K562 (cell line): ENCODE measurements around the gene WIPF3. TPM values are rescaled to one million over a fixed set of nuclear protein-coding genes. Genes with fewer than 3 reads are reported as not detected.

Experiments
- ATAC-seq: fragments of 200-7000 bp; cut with Tn5 transposase; 3 replicates; pipeline ENCODE4 v1.9.1; 2020; ENCODE audit warnings: moderate library complexity
- BruUV-seq: library from RNA; stranded (reverse); fragments of 400-500 nt; replicated peaks from 2 replicates; lab custom pipeline; 2021; lab: Mats Ljungman, UMichigan
- CTCF ChIA-PET: fragments of 300-600 bp; formaldehyde crosslinking; extraction: SDS; loops from one replicate; lab custom pipeline; 2021; ENCODE audit warnings: low intra/inter-chr PET ratio; lab: Yijun Ruan, JAX
- POLR2A ChIA-PET: fragments of 300-600, 350-650 bp; sonication (Branson Sonifier 250); formaldehyde crosslinking; extraction: SDS; loops from one replicate; lab custom pipeline; 2021; ENCODE audit warnings: antibody characterized with exemption, inconsistent platforms; lab: Yijun Ruan, JAX
- DNase-seq, 4 experiments: peaks; one replicate each; pipeline versions ENCODE4 v3.0.0 to v3.0.0-alpha.2; 2011 to 2018; ENCODE audit warnings: low spot score in 3 of 4, mixed read lengths in 3 of 4; ENCODE audit errors: extremely low read depth in 1 of 4
- FAIRE-seq: peaks from 2 replicates; lab custom pipeline; 2011; peaks lifted over from hg19 to GRCh38; lab: Jason Lieb, UNC
- H2AFZ ChIP-seq: 2 replicates; pipeline ENCODE4 v1.6.0; 2011; ENCODE audit warnings: low read depth, low read length, control low read depth, inconsistent platforms
- H3K27ac ChIP-seq: fragments of 200-600 bp; 3 replicates; pipeline ENCODE4 v1.8.0; 2011; ENCODE audit warnings: low read depth, mild to moderate bottlenecking, control low read depth, inconsistent platforms, low read length, moderate library complexity, mixed read lengths; ENCODE audit errors: extremely low read depth
- H3K27me3 ChIP-seq, 2 experiments: fragments of 300-600 bp in 1 of 2; 2 replicates in 1 of 2; 3 replicates in 1 of 2; pipeline versions ENCODE4 v1.6.0 to v1.8.0; 2011; ENCODE audit warnings: inconsistent platforms in 2 of 2, low read length in 2 of 2, mild to moderate bottlenecking in 1 of 2, mixed read lengths in 1 of 2, moderate library complexity in 1 of 2; ENCODE audit not compliant: control insufficient read depth in 2 of 2, insufficient read depth in 2 of 2
- H3K36me3 ChIP-seq: fragments of 300-600 bp; 3 replicates; pipeline ENCODE4 v1.8.0; 2011; ENCODE audit warnings: mild to moderate bottlenecking, low read length, inconsistent platforms; ENCODE audit not compliant: control insufficient read depth, insufficient read depth
- H3K4me1 ChIP-seq, 2 experiments: fragments of 200-600 bp in 1 of 2; replicated peaks in 1 of 2; 2 replicates in 1 of 2; 3 replicates in 1 of 2; pipeline versions ENCODE4 v1.5.1 to v1.8.0; 2011; ENCODE audit warnings: inconsistent platforms in 2 of 2, low read length in 2 of 2, mild to moderate bottlenecking in 1 of 2, mixed read lengths in 1 of 2, moderate library complexity in 1 of 2; ENCODE audit not compliant: control insufficient read depth in 2 of 2, insufficient read depth in 2 of 2
- H3K4me2 ChIP-seq: 2 replicates; pipeline ENCODE4 v1.6.1; 2011; ENCODE audit warnings: low read length, control low read depth, inconsistent platforms, mixed read lengths; ENCODE audit not compliant: insufficient read depth
- H3K4me3 ChIP-seq: fragments of 200-600 bp; sonication (generic), shearing (Covaris generic); 2 replicates; pipeline ENCODE4 v1.5.1; 2016; ENCODE audit warnings: control low read depth, inconsistent platforms
- H3K79me2 ChIP-seq: fragments of 200-600 bp; 3 replicates; pipeline ENCODE4 v1.8.0; 2011; ENCODE audit warnings: low read length, inconsistent platforms; ENCODE audit not compliant: control insufficient read depth, insufficient read depth
- H3K9ac ChIP-seq, 2 experiments: 2 replicates each; pipeline versions ENCODE4 v1.6.0 to v1.6.1; 2011; ENCODE audit warnings: low read depth in 2 of 2, low read length in 2 of 2, control low read depth in 1 of 2, inconsistent platforms in 1 of 2, mild to moderate bottlenecking in 1 of 2, mixed read lengths in 1 of 2; ENCODE audit not compliant: insufficient read depth in 1 of 2
- H3K9me1 ChIP-seq: one replicate; pipeline ENCODE4 v1.6.0; 2011; ENCODE audit warnings: inconsistent platforms, mild to moderate bottlenecking, low read length, moderate library complexity; ENCODE audit not compliant: control insufficient read depth, insufficient read depth
- H3K9me3 ChIP-seq: replicated peaks from 2 replicates; pipeline ENCODE4 v1.5.1; 2011; ENCODE audit warnings: low read depth, low read length, inconsistent platforms; ENCODE audit not compliant: control insufficient read depth, insufficient read depth
- H4K20me1 ChIP-seq: replicated peaks from 2 replicates; pipeline ENCODE4 v1.6.1; 2011; ENCODE audit warnings: low read length, inconsistent platforms, mixed read lengths; ENCODE audit not compliant: control insufficient read depth, insufficient read depth
- DDX20 ChIP-seq: fragments of 450-650 bp; IDR thresholded peaks from 2 replicates; pipeline ENCODE4 v1.6.1; 2016; ENCODE audit warnings: missing genetic modification characterization, low read depth, mild to moderate bottlenecking, missing compliant biosample characterization, moderate library complexity
- GABPB2 ChIP-seq: fragments of 250-450 bp; sonication (Bioruptor Pico); conservative IDR thresholded peaks from 2 replicates; pipeline ENCODE4 v1.5.1; 2021; ENCODE audit warnings: mild to moderate bottlenecking
- HSF4 ChIP-seq: fragments of 250-450 bp; sonication (Bioruptor Pico); IDR thresholded peaks from 2 replicates; pipeline ENCODE4 v2.1.2; 2022; ENCODE audit warnings: mild to moderate bottlenecking, moderate library complexity, borderline replicate concordance
- KLF6 ChIP-seq: fragments of 250-450 bp; sonication (Bioruptor Pico); IDR thresholded peaks from 2 replicates; pipeline ENCODE4 v1.4.0; 2020; ENCODE audit warnings: mild to moderate bottlenecking, moderate library complexity, borderline replicate concordance
- NR2C1 ChIP-seq, 2 experiments: fragments of 450-650 bp; IDR thresholded peaks; 2 replicates each; pipeline ENCODE4 v1.6.1; 2017; ENCODE audit warnings: mild to moderate bottlenecking in 2 of 2, antibody characterized with exemption in 1 of 2, inconsistent platforms in 1 of 2, missing compliant biosample characterization in 1 of 2, missing genetic modification characterization in 1 of 2
- PTTG1 ChIP-seq: fragments of 450-650 bp; IDR thresholded peaks from 2 replicates; pipeline ENCODE4 v1.6.1; 2016; ENCODE audit warnings: low read depth, mild to moderate bottlenecking, missing genetic modification characterization, missing compliant biosample characterization
- ZNF175 ChIP-seq: fragments of 200-800 bp; sonication (Bioruptor generic); IDR thresholded peaks from 2 replicates; pipeline ENCODE4 v1.6.1; 2016; ENCODE audit warnings: low read depth, mild to moderate bottlenecking, missing genetic modification characterization, missing compliant biosample characterization
- ZNF41 ChIP-seq: fragments of 250-450 bp; sonication (Bioruptor Pico); conservative IDR thresholded peaks from 2 replicates; pipeline ENCODE4 v1.4.0; 2020; ENCODE audit warnings: mild to moderate bottlenecking
- ZSCAN32 ChIP-seq: fragments of 450-650 bp; formaldehyde crosslinking; IDR thresholded peaks from 2 replicates; pipeline ENCODE4 v1.4.0; 2020; ENCODE audit warnings: mild to moderate bottlenecking, moderate library complexity
- WGBS: fragments of 100-300 bp; shearing (Covaris generic); methylation state at CpG from one replicate; pipeline ENCODE4 v1.1.6; 2016; ENCODE audit warnings: low coverage, mixed read lengths; ENCODE audit not compliant: insufficient coverage; ENCODE audit errors: missing lambda C conversion rate; 5-methylcytosine and 5-hydroxymethylcytosine counted together
- in situ Hi-C: fragments of 300-500 bp; cut with MboI; formaldehyde crosslinking; loops from 4 replicates; pipeline ENCODE4 v1.15.0; 2018; ENCODE audit warnings: inconsistent platforms, mixed read lengths
- intact Hi-C: fragments of 100-400 bp; cut with micrococcal nuclease; formaldehyde crosslinking; loops from 2 replicates; pipeline ENCODE4 v1.14.2; 2022
- polyA plus RNA-seq, 8 experiments: library from polyadenylated mRNA; depleted of rRNA in 4 of 8; stranded (reverse) in 5 of 8; unstranded in 3 of 8; fragments of >200 nt; fragmentation: Nextera tagmentation in 2 of 8; fragmentation: Illumina TruSeq in 1 of 8; extraction: Ambion mirVana in 2 of 8; extraction: Trizol in 1 of 8; gene quantifications; 2 replicates each; pipeline versions ENCODE4 v1.2.1 to v1.2.3, GENCODE V29; 2011 to 2014; ENCODE audit warnings: inconsistent platforms in 1 of 8, missing spikeins in 1 of 8
- total RNA-seq, 7 experiments: library from RNA; depleted of rRNA in 6 of 7; stranded (reverse); fragments of >200 nt in 6 of 7; fragmentation: Illumina TruSeq in 2 of 7; extraction: Trizol in 2 of 7; gene quantifications; 2 replicates each; pipeline versions ENCODE4 v1.2.1 to v1.2.3, GENCODE V29; 2011 to 2021; ENCODE audit warnings: low replicate concordance in 1 of 7
- TF ChIP-seq, protein P1 (sequence below), 3 experiments: fragments of 200-800 bp in 1 of 3; fragments of 250-450 bp in 1 of 3; fragments of 450-650 bp in 1 of 3; sonication (Bioruptor Pico) in 1 of 3; sonication (Bioruptor generic) in 1 of 3; formaldehyde crosslinking in 1 of 3; IDR thresholded peaks; 2 replicates each; pipeline versions ENCODE4 v1.6.1 to v1.8.0; 2016 to 2022; ENCODE audit warnings: mild to moderate bottlenecking in 2 of 3, missing genetic modification characterization in 2 of 3, missing compliant biosample characterization in 1 of 3, moderate library complexity in 1 of 3
- TF ChIP-seq, protein P2 (sequence below): fragments of 250-450 bp; sonication (Bioruptor Pico); IDR thresholded peaks from 2 replicates; pipeline ENCODE4 v1.4.0; 2020

Gene WIPF3
- total and polyA plus RNA-seq, 9 of the 15 experiments (the other 6 are each of a cell fraction or from before 2014, with no cell fraction given), result 0.18 to 3.2 (median 1.7) TPM

DNA sequence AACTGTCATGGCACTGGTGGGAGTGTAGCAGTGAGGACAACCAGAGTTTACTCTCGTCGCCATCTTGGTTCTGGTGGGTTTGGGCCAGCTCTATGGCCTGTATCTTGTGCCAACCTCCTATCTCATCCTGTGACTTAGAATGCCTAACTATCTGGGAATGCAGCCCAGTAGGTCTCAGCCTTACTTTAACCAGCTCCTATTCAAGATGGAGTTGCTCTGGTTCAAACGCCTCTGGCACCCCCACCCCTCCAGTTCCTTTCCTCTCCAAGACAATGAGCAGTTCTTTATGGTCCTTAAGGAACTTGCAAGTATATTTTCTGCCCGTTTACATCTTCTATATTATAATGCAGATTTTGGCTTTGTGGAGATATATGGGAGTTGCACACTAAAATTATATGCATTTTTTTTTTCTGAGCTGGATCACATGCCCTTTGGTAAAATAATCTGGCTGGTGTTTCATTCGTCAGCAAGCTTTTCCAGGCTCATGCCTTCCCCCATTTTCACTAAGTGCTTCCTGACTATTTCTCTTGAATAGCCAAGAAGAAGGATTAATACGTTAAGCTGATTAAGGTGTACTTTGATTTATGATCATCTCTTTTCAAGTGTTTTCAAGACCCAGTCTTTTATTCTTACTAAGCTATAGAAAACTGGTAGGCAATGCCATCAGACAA is 11.2 kb upstream of the WIPF3 start:
- Histone ChIP-seq H3K4me1 (peaks cover 4 to 53% of the 10 kb centered on the region in 2 experiments; a peak in 4 of 5 replicates), H3K9me1 (no peaks in the 10 kb centered on the region), H3K36me3 (no peaks in the 10 kb centered on the region), H3K27ac (no peak overlapping the region), H3K9ac (no peak overlapping the region), H3K79me2 (no peaks in the 10 kb centered on the region), H3K27me3 (no peaks in the 10 kb centered on the region), H3K4me3 (no peak overlapping the region), H3K4me2 (peak overlapping the region; percentile 47; the same call in 1 of the 2 replicates), H2AFZ (no peak overlapping the region), H3K9me3 (no peaks in the 10 kb centered on the region), H4K20me1 (no peaks in the 10 kb centered on the region)
- in situ Hi-C loops, result no loop called here
- CTCF ChIA-PET, result no interaction called here
- ATAC-seq, result no peak
- POLR2A ChIA-PET, result interaction anchor here (0.7 to 1.5 kb wide), 2 partner anchors 11 to 414 kb away, joined by 3 to 5 read pairs; partner anchors contain the start of gene WIPF3
- 73% methylated on average over 6 of the region's 6 CpGs for WGBS
- no TSS peak for BruUV-seq
- intact Hi-C loops, result no loop called here
- FAIRE-seq, result no peak
- DNase-seq, result no peak
- TF ChIP-seq NR2C1 (IDR thresholded peaks at IDR 0.05), result no peak
- TF ChIP-seq NR2C1 (tag; IDR thresholded peaks at IDR 0.05), result peak; percentile 70; the same call in 1 of the 2 replicates
- TF ChIP-seq ZNF175 (CRISPR knock-in tag), result peak; percentile 68; the same call in 1 of the 2 replicates
- TF ChIP-seq HSF4 (CRISPR knock-in tag), result peak; percentile 97
- peak; percentile 90; the same call in 1 of the 2 replicates for TF ChIP-seq KLF6 (CRISPR knock-in tag)
- no peak for TF ChIP-seq GABPB2 (CRISPR knock-in tag)
- TF ChIP-seq DDX20 (tag), result peak; percentile 80
- TF ChIP-seq PTTG1 (tag), result peak; percentile 90
- TF ChIP-seq, protein P1, sequence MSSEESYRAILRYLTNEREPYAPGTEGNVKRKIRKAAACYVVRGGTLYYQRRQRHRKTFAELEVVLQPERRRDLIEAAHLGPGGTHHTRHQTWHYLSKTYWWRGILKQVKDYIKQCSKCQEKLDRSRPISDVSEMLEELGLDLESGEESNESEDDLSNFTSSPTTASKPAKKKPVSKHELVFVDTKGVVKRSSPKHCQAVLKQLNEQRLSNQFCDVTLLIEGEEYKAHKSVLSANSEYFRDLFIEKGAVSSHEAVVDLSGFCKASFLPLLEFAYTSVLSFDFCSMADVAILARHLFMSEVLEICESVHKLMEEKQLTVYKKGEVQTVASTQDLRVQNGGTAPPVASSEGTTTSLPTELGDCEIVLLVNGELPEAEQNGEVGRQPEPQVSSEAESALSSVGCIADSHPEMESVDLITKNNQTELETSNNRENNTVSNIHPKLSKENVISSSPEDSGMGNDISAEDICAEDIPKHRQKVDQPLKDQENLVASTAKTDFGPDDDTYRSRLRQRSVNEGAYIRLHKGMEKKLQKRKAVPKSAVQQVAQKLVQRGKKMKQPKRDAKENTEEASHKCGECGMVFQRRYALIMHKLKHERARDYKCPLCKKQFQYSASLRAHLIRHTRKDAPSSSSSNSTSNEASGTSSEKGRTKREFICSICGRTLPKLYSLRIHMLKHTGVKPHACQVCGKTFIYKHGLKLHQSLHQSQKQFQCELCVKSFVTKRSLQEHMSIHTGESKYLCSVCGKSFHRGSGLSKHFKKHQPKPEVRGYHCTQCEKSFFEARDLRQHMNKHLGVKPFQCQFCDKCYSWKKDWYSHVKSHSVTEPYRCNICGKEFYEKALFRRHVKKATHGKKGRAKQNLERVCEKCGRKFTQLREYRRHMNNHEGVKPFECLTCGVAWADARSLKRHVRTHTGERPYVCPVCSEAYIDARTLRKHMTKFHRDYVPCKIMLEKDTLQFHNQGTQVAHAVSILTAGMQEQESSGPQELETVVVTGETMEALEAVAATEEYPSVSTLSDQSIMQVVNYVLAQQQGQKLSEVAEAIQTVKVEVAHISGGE (CRISPR knock-in tag; IDR thresholded peaks at IDR 0.05), result peak in 1 of 3 experiments; percentile 56; a peak in 1 of 6 replicates
- TF ChIP-seq ZSCAN32 (CRISPR knock-in tag), result no peak
- TF ChIP-seq ZNF41 (CRISPR knock-in tag), result peak; percentile 71; the same call in 1 of the 2 replicates
- TF ChIP-seq, protein P2, sequence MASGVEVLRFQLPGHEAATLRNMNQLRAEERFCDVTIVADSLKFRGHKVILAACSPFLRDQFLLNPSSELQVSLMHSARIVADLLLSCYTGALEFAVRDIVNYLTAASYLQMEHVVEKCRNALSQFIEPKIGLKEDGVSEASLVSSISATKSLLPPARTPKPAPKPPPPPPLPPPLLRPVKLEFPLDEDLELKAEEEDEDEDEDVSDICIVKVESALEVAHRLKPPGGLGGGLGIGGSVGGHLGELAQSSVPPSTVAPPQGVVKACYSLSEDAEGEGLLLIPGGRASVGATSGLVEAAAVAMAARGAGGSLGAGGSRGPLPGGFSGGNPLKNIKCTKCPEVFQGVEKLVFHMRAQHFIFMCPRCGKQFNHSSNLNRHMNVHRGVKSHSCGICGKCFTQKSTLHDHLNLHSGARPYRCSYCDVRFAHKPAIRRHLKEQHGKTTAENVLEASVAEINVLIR (CRISPR knock-in tag), result peak; percentile 66; the same call in 1 of the 2 replicates
